ENCODE measurements around the gene HLA-DRA.

Gene HLA-DRA

GRCh38 chr6:32439602-32440214, at the start of gene HLA-DRA:
Gene HLA-DRA (plus strand): TSS chr6:32439887. CDS start chr6:32439951, 64 bp downstream.
- DNase-seq = peak; percentile 0

- no peak for DNase-seq
Measured at GRCh38 chr6:32391505-32391904, 48.2 kb upstream of the HLA-DRA start.

- DNase-seq = no peak
Measured at GRCh38 chr6:32393665-32394420, 45.8 kb upstream of the HLA-DRA start.

GRCh38 chr6:32396028-32396427, 43.7 kb upstream of the HLA-DRA start:
- DNase-seq = no peak

- DNase-seq = no peak
Measured at GRCh38 chr6:32397252-32397920, 42.3 kb upstream of the HLA-DRA start.

- DNase-seq = no peak
Measured at GRCh38 chr6:32401284-32401963, 38.3 kb upstream of the HLA-DRA start.

- no peak for DNase-seq
Measured at GRCh38 chr6:32402812-32403211, 36.9 kb upstream of the HLA-DRA start.

- no peak for DNase-seq
Measured at GRCh38 chr6:32405656-32406055, 34.0 kb upstream of the HLA-DRA start.

- no peak for DNase-seq
Measured at GRCh38 chr6:32406197-32406596, 33.5 kb upstream of the HLA-DRA start.

- no peak for DNase-seq
Measured at GRCh38 chr6:32406857-32407256, 32.8 kb upstream of the HLA-DRA start, which contains the start of gene BTNL2. Gene BTNL2 (minus strand): TSS chr6:32407181. CDS start chr6:32407123, 58 bp downstream.

- no peak for DNase-seq
Measured at GRCh38 chr6:32410906-32411305, 28.8 kb upstream of the HLA-DRA start.

GRCh38 chr6:32411566-32412327, 27.9 kb upstream of the HLA-DRA start:
- DNase-seq = no peak

- peak; percentile 78 for DNase-seq
Measured at GRCh38 chr6:32413427-32414047, 26.1 kb upstream of the HLA-DRA start.

- DNase-seq = peak; percentile 40
Measured at GRCh38 chr6:32415521-32416019, 24.1 kb upstream of the HLA-DRA start.

GRCh38 chr6:32416036-32416435, 23.7 kb upstream of the HLA-DRA start:
- DNase-seq = no peak

GRCh38 chr6:32424589-32425300, 14.9 kb upstream of the HLA-DRA start:
- no peak for DNase-seq

GRCh38 chr6:32426338-32426737, 13.3 kb upstream of the HLA-DRA start:
- DNase-seq = no peak

- no peak for DNase-seq
Measured at GRCh38 chr6:32427218-32427617, 12.5 kb upstream of the HLA-DRA start.

GRCh38 chr6:32427934-32428474, 11.7 kb upstream of the HLA-DRA start:
- no peak for DNase-seq

- no peak for DNase-seq
Measured at GRCh38 chr6:32430179-32430578, 9.5 kb upstream of the HLA-DRA start.

- DNase-seq = no peak
Measured at GRCh38 chr6:32431142-32431541, 8.5 kb upstream of the HLA-DRA start.
